ENCODE measurements around the gene SMCO1. TPM values are rescaled to one million over a fixed set of nuclear protein-coding genes. Genes with fewer than 3 reads are reported as not detected.

SMCO1 gene
- total RNA-seq, 4 donors from 2014 or later: not detected

- ATAC-seq: no peak
- no peaks in the 10 kb centered on the region for H3K9me3 ChIP-seq
Measured at GRCh38 chr3:196496183-196496582, 19.0 kb downstream of the SMCO1 start.

GRCh38 chr3:196493292-196493691 is 21.9 kb downstream of the SMCO1 start:
- no peak for TF ChIP-seq POLR2A (IDR thresholded peaks at IDR 0.05)
- TF ChIP-seq CTCF (IDR thresholded peaks at IDR 0.05): no peak
- TF ChIP-seq EP300 (IDR thresholded peaks at IDR 0.05): no peak
- no peak for TF ChIP-seq POLR2AphosphoS5 (IDR thresholded peaks at IDR 0.05)

More at GRCh38 chr3:196496183-196496582, 19.0 kb downstream of the SMCO1 start:
- Histone ChIP-seq H3K4me1 (peaks cover 0 to 45% (median 7%) of the 10 kb centered on the region in 3 donors), H3K4me3 (no peak overlapping the region), H3K27me3 (no peaks in the 10 kb centered on the region), H3K27ac (no peak overlapping the region), H3K36me3 (peaks cover 0 to 4% of the 10 kb centered on the region in 2 donors)
- TF ChIP-seq CTCF (IDR thresholded peaks at IDR 0.05) (no peak), POLR2A (IDR thresholded peaks at IDR 0.05) (no peak), EP300 (IDR thresholded peaks at IDR 0.05) (no peak), POLR2AphosphoS5 (IDR thresholded peaks at IDR 0.05) (no peak)
- 71 to 78% methylated on average over 4 of the region's 4 CpGs for WGBS, 2 donors (ENCODE audit: low coverage in 1 of 2)

GRCh38 chr3:196492080-196492479 is 23.1 kb downstream of the SMCO1 start:
- H3K4me3 ChIP-seq: no peak overlapping the region
- 86 to 97% methylated on average over 2 of the region's 2 CpGs for WGBS, 2 donors (ENCODE audit: low coverage in 1 of 2)
- H3K4me1 ChIP-seq: peaks cover 0 to 19% (median 0%) of the 10 kb centered on the region in 3 donors
- no peaks in the 10 kb centered on the region for H3K27me3 ChIP-seq
- H3K36me3 ChIP-seq: peaks cover 0 to 15% of the 10 kb centered on the region in 2 donors
- ATAC-seq: no peak
- TF ChIP-seq EP300 (IDR thresholded peaks at IDR 0.05) (no peak), POLR2AphosphoS5 (IDR thresholded peaks at IDR 0.05) (no peak), POLR2A (IDR thresholded peaks at IDR 0.05) (no peak)
- no peaks in the 10 kb centered on the region for H3K9me3 ChIP-seq
- H3K27ac ChIP-seq: no peak overlapping the region

More at GRCh38 chr3:196493292-196493691, 21.9 kb downstream of the SMCO1 start:
- 98 to 100% methylated on average over 2 to 6 of the region's 7 CpGs for WGBS, 2 donors (ENCODE audit: low coverage in 1 of 2)
- Histone ChIP-seq H3K4me1 (peaks cover 0 to 28% (median 0%) of the 10 kb centered on the region in 3 donors), H3K36me3 (peaks cover 0 to 4% of the 10 kb centered on the region in 2 donors), H3K9me3 (no peaks in the 10 kb centered on the region), H3K4me3 (no peak overlapping the region), H3K27me3 (no peaks in the 10 kb centered on the region), H3K27ac (no peak overlapping the region)
- no peak for ATAC-seq

- ATAC-seq: no peak
- Histone ChIP-seq H3K4me1 (peaks cover 0 to 19% (median 0%) of the 10 kb centered on the region in 3 donors), H3K27me3 (no peaks in the 10 kb centered on the region), H3K4me3 (no peak overlapping the region), H3K9me3 (no peaks in the 10 kb centered on the region), H3K36me3 (peaks cover 0 to 34% of the 10 kb centered on the region in 2 donors), H3K27ac (no peak overlapping the region)
- 81 to 92% methylated on average over 8 to 10 of the region's 10 CpGs for WGBS, 2 donors (ENCODE audit: low coverage in 1 of 2)
- no peak for TF ChIP-seq CTCF (IDR thresholded peaks at IDR 0.05)
Measured at GRCh38 chr3:196489747-196490146, 25.4 kb downstream of the SMCO1 start.

GRCh38 chr3:196486263-196486662 is 28.9 kb downstream of the SMCO1 start:
- WGBS, 2 donors (ENCODE audit: low coverage in 1 of 2): 68 to 80% methylated on average over 5 to 8 of the region's 8 CpGs
- peaks cover 0 to 12% (median 0%) of the 10 kb centered on the region in 3 donors for H3K4me1 ChIP-seq
- H3K27ac ChIP-seq: no peak overlapping the region
- H3K36me3 ChIP-seq: peaks cover 3 to 69% of the 10 kb centered on the region in 2 donors
- peak in 1 of 4 experiments; percentile 44 for TF ChIP-seq CTCF (IDR thresholded peaks at IDR 0.05)
- TF ChIP-seq POLR2A (IDR thresholded peaks at IDR 0.05): no peak
- no peak for TF ChIP-seq POLR2AphosphoS5 (IDR thresholded peaks at IDR 0.05)
- no peaks in the 10 kb centered on the region for H3K27me3 ChIP-seq
- no peaks in the 10 kb centered on the region for H3K9me3 ChIP-seq
- no peak overlapping the region for H3K4me3 ChIP-seq
- no peak for ATAC-seq

Data from gastroesophageal sphincter (tissue), 4 donors.